ENCODE results near the gene SNX18.

Gene SNX18

GRCh38 chr5:54541823-54542783, 24.5 kb downstream of the SNX18 start:
- no peak for DNase-seq

DNA sequence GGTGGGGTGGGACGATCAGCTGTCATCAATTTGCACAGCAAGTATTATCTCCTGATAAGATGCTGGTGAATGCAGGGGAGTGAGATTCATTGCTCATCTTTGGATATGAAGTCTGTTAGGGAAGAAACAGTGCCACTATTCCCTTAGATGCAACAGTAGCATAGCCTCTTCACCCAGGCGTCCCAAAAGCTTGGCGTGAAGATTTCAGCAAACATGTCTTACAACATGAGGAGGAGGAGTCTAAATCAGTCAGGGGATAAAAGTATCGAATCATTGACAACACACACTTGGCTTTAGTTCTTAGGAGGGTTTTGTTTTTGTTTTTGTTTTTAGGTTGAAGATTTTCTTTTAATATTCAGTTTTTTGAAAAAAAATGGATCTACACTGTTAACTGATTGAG, 26.5 kb downstream of the SNX18 start:
- DNase-seq: no peak

DNA sequence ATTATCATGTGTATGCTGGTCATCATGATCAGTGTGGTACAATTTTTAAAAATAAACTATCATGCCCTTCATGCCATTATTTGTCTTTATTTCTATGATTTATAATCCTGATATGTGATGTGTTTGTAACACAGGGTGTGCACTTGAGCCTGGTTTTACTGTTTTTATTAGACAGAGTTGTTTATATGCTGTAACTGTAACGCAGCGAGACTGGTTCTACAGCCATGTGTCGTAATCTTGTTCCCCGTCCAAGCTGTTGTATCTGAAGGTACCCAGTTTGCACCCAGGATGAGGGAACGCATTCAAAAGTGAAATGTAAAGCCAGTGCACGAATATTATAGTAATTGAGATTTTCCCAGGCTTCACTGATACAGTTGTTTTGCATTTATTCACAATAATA, 28.2 kb downstream of the SNX18 start:
- DNase-seq: no peak

GRCh38 chr5:54547711-54548250, 30.2 kb downstream of the SNX18 start:
- DNase-seq: no peak

GRCh38 chr5:54548565-54548964, 31.0 kb downstream of the SNX18 start:
- DNase-seq: no peak

DNA sequence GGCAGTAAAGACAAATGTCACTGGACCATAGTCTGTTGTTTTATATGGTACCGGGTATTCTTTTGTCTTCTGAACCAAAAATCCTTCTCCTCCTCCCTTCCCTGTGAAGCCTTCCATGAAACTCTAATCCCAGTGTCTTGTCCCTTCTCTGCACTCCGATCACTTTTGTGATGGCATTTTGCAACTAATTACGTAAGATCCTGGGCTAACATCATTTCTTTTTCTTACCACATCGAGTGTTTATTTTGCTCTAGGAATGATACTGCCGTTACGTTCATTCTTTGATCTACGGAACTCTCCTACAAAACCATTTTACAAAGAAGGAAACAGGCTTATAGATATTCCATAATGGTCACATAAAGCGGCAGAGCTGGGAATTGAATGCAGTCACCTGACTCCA, 33.7 kb downstream of the SNX18 start:
- DNase-seq: no peak

DNA sequence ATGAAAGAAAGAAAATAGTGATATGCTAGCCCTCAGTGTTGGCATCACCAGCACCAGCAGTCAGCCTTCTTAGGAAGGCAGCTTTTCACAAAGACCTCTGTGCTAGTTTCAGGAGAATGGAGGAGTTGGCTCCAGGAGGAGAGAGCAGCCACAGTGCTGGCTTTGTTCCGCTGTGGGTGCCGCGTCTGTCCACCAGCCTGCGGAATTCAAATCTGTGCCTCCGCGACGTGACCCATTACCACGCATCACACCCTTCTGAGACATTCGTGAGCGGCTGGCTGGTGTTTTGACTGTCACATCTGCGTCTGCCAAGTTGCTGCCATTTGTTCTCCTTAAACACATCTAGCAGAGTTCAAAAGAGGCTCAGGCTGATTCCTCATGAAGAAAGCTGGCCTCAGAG, 34.4 kb downstream of the SNX18 start:
- no peak for DNase-seq

- no peak for DNase-seq
Observed at GRCh38 chr5:54552446-54552845, 34.9 kb downstream of the SNX18 start.

DNA sequence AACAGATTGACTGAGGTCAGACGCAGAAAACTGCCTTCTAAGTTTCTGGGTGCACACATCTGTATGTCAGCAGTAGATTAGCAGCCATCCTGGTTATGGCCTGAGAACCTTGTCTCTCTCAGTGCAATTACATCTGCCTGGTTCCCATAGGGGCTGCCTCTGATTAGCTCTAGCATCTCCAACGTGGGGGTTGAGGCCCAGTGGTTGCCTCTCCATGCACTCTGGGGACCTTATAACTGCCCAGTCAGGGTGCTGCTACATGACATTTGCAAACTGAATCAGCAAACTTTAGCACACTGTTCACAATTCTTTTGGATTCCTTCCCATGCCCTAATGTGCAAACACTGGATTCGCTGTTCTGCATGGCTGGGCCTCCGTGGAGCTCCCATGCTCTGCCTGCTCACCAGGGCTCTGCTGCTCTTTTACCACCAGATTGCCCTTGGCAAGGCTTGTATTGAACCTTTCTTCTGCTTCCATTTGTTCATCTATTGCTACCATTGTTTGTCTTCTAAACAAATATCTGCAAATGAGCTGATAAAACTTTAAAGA, 36.2 kb downstream of the SNX18 start:
- no peak for DNase-seq

DNA sequence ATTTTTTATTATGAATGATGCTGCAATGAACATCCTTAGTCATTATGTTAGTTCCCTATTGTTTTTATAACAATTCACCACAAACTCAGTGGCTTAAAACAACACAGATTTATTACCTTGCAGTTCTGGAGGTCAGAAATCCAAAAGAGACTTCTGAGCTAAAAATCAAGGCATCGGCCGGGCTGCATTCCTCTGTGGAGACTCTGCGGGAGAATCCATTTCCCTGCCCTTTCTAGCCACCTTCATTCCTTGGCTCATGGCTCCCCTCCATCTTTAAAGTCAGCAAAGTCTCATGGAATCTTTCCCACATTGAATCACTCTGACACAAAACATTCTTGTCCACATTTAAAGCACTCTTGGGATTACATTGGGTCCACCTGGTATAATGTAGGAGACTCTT, 38.6 kb downstream of the SNX18 start:
- DNase-seq: no peak

DNA sequence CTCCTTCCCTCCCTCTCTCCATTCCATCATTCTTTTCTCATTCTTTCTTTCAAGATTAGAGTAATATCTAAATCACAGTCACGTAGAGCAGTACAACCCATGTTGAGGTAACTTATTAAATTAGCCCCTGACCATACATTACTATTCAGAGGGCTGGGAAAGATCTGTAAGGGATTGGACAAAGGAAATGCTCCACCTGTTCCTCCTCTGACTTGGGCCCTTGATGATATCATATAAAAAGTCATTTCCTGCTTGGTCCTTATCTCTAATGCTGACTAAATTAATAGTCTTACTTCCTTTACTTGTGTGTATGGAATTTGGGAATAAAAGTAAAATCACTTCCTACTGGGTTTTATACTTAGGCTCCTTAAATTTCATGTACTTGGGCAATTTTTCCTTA, 40.8 kb downstream of the SNX18 start:
- DNase-seq: no peak

DNA sequence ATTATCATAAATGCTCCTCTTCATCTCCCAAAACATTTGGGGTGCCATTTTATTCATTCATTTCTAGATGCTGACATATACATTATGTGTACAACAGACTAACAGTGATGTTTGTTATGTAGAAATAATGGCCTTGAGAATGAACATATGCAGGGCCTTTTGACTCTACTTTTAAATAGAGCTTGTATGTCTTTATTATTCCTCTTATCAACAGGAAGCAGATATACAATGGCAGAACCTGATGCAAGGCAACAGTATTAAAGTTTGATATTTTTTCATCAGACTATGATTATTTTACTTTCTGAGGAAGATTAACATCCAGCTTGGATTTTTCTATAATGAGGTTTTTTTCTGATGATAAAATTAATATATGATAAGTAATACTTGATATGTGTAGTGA, 44.1 kb downstream of the SNX18 start:
- no peak for DNase-seq

GRCh38 chr5:54563083-54563761, 45.7 kb downstream of the SNX18 start:
- DNase-seq: no peak

- DNase-seq: no peak
Observed at GRCh38 chr5:54567996-54568395, 50.4 kb downstream of the SNX18 start.

- no peak for DNase-seq
Observed at GRCh38 chr5:54570916-54571315, 53.4 kb downstream of the SNX18 start.

- DNase-seq: no peak
Observed at GRCh38 chr5:54571462-54571861, 53.9 kb downstream of the SNX18 start.

DNA sequence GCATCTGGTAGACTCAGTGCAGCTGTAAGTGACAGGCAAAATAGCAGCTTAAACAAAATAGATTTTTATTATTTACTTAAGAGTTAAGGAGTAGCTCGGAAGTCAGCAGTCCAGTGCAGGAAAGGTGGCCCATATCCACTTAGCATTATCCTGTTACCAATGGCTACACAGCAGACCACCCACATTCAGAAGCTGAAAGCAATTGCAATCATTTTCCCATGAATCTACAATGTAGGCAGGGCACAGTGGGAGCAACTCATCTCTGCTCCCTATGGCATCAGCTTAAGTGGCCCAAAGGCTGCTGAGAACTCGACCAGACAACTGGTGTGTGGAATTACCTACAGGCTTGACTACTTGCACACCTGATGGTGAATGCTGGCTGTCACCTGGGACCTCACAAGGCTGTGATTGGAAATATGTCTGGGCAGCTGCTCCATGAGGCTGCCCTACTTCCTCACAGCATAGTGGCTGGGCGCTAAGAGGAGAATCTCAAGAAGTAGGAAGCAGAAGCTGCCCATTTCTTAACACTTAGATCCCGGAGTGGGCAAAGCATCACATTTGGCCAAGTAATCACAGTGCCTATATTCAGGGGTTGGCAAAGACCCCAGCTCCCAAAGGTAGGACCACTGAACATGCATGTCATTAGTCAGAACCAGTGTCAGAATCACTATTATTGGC, 56.4 kb downstream of the SNX18 start:
- no peak for DNase-seq

DNA sequence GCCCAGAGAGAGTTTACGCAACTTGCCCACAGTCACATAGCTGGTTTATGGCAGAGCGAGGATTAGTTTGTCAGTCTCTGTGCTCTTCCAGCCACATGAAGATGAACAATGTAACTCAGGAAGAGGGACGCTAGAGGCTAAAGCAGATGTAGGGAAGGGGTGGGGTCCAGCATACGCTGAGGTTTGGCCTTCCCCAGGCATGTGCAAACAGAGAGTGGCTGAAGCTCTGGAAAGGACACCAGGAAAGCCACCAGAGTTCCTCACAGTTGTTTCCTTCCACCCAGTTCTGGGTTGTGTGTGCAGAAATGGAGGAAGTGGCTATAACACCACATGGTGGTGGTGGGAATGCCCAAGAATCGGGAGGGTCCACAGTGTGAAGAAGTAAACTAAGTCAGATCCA, 60.0 kb downstream of the SNX18 start:
- no peak for DNase-seq

DNA sequence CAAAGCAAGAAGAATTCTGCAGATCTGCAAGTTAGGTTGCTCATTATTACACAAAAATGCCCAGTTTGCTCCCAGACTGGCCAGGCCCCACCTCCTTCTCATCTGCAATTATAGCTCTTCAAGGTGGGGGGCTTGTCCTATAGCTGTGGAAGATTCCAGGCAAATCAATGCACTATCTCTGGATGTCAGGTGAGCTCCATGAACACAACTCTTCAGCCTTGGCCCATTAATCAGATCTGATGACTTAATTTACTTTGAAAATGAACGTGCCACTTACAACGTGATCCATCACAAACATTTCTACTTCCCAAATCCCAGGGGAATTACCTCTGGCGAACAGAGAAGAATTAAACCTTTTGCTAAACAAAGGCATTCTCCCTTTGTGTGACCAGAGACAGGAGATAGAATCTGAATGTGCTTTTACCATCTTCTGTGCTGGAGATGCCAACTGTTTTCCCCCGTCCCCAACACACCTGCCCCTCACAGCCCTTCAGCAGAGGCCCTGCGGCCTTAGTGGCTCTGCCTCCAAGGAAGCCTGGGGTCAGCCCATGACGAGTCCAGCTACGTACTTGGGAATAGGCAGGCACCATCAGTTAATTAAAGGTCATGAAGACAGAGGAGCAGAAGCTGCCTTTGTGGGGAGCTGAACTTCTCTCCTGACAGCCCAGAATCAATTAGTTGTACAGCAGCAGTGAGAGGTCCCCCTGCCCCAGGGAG, 60.5 kb downstream of the SNX18 start:
- no peak for DNase-seq

DNA sequence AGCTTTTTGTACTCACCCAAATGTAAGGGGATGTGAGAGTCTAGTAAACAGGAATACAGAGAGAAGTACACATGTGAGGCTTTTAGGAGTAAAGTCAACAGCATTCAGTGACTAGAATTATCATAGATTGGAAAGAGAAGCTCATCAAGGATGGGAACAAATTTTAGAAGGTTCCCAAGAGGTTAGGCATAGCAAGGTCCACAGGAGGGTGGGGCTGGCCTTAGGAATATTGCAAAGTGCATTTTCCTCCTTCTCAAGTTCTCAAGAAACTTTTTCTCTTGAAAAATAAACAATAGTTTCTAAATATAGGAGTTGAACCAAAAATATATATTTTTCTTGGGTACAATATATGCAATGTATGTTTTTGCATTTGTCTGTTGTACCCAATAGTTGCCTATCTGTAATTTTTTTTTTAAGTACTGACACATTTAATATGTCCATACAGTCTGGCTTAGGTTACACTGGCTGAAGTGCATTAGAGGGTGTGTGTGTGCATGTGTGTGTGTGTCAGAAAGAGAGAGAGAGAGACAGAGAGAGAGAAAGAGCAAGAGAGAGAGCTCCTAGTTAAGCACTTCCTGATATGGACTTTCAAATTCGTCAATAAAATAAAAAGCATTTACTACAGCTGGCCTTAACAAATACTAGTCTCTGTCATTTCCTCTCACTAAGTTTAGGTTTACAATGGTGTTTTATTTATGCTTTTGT, 62.2 kb downstream of the SNX18 start:
- no peak for DNase-seq

DNA sequence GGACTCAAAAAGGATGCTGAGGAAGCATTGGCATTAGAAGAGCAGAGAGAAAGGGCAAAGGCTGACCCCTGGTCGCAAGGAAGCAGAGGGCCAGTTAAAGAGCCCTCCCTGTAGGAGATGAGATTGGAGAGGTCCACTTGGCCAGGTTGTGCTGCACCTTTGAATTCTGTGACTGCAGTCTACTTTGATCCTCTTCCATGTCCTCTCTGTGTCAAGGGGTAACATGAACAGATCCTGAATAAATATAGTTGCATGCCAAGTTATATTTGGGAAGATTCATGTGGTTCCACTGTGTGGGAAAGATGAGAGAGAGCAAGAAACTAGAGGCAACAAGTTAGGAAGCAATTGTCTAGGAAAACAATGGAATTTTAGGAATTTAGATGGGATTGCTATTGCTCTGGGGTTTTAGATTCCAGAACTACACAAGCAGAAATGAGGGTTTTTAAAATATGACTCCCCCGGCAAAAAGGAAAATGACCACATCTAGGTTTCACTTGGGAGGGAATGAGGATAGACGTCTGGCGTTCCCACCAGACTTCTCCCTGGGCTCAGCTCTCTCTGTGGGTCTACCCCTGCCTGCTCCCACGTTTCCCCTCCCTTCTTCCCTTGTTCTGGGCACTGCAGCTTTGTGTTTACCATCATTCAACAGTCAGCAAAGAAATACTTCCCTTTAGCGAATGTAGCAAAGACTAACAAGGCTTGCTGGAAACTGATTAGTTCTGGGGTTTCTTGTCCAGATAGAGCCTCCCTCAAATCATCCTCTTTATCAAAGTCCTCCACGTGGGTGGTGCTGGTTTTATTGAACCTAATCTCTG, 63.6 kb downstream of the SNX18 start:
- DNase-seq: no peak
